ENCODE data around the gene SOX21.

SOX21 gene

DNA sequence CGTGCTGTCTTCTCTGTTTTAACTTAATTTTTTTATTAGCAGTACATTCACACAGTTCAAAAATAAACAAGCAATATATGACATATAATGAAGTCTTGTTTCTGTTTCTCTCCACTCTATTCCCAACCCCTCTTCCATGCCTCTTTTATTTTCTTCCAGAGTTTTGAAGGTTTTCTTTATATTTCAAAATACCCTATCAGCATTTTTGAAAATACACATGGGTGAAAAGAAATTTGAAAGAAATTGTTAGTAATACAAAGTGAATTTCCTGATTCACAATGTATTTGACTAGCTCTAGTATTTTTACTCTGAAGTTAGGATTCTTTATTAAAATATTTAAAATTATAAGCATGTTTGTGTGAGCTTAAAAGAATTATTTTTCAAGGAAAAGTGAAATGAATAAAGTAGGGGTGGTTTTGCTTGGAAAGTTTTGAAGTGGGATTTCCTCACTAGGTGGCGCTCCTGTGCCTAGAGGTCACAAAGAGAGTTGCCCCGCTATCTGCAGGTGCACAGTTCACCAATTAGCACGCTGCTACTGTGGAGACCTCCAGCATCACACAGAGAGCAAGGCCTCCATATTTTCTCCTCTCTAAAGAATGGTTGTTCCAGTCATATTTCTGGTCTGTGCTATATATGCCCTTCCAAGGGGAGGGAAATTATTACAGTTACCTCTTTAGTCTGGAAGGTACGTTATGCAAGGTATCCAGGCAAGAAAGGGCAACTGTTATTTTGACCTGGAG, 37.6 kb downstream of the SOX21 start:
- peak; percentile 54 for DNase-seq

DNA sequence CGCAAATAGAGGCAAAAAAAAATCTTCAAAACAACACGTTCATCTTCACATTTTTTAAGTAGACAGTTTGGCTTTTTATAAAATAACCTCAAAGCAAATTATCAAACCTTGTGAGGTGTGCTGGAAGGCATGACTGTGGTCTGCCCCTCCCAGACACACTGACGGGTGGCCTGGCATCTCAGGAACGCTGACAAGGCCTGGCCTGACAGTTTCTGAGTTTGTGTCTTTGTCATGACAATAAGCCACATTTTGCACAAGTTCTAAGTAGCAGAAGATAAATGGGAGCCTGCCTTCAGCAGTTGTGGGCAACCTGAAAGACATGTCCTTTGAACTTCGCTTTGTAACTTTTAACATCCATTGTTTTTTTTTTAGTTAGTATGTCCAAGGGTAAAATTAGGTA, 38.5 kb downstream of the SOX21 start:
- DNase-seq: no peak

DNA sequence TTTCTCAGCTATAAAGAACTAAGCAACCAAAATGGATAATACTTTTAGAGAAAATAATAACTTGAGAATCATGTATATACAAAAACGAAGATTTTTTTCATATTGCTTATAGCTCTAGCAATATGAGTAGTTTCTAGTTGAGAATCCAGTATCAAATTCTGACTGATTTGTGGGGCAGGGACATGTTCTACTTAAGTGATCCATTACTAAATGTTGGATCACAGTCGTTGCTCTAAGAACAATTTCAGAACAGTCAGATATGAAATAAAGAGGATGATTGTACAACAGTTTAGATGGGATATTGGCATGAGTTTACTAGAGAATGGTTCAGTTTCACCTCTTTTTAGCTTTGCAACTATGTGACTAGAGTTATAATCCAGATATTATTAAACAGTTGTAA, 39.9 kb downstream of the SOX21 start:
- DNase-seq: no peak

DNA sequence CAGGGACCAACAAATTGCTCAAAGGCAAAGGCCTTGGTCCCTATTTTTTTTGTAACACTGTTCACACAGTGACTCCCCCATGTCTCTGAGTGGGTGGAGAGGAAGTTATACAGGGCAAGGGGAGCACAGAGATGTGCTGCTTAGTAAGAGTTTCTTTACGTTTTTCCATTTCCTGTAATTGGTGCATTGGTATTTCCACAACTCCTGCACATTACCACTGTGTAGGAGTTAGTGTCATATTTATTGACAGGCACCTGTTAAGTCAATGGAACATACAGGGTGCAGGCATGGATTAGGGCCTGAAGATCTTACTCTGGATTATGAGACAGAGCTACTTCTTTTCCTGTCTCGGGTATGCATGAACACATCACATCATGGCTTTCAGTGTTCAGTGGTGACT, 45.2 kb downstream of the SOX21 start:
- DNase-seq: no peak

DNA sequence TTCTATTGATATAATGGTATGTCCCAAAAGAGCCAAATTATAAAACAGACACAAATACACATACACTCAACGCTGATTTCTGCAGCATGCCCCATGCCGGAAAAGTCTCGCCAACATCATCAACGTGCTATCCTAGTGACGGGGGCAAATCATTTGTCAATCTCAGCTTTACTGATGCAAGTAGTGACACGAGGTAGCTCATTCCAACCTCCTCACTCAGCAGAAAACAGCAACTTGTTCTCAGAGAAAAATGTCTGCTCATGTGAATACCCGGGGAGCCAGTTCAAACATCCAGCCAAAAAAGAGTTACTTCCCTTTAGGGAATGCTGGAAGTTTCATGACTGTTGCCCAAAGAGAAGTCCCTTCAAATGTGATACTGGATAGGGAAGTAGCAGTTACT, 46.3 kb downstream of the SOX21 start:
- DNase-seq: no peak

DNA sequence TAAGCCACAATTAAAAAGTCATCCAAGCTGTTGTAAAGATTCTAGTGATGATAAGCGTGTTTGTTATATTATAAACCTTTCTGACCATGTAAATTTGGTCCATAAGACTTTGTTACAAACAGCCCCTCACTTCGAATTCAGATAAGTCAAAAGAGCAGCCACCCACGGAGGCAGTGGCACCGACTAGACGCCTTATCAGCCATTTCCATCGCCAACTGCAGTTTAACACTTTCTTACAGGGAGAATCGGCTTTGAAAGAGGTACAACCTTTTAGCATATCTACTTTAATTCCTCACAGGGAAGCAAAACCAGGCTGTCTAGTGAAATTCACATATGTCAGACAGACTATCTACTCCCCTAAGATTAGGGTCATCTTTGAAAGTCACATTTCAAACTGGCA, 47.5 kb downstream of the SOX21 start:
- no peak for DNase-seq

DNA sequence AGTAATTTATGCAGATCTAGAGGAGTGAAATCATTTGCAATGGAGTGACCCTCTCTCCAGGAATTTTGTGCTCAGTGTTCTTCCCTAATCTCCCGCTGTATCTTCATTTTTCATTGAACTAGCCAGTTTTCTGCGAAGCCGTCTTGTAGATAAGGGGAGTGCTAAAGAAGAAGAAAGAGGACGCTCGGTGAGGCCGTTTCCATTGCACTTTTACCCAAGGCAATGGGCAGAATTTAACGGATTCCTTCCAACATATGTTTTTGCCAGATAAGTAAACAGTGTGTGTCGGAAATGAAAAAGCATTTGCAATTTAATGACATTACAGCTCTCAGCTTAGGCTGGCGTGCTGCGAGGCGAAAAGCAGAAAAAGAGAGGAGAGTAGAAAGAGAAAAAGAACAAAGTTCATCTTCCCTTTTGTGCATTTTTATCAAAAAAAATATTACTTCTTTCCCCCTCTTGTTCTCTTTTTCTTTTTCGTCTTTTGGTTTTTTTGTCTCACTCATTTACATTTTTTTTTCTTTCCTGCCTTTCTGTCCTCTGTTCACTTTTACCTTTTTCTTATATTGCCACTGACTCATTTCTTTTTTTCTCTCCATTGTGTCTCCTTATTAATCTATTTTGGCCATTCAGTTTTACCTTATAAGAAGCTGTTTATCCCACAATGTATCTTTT, 49.9 kb downstream of the SOX21 start:
- no peak for DNase-seq

DNA sequence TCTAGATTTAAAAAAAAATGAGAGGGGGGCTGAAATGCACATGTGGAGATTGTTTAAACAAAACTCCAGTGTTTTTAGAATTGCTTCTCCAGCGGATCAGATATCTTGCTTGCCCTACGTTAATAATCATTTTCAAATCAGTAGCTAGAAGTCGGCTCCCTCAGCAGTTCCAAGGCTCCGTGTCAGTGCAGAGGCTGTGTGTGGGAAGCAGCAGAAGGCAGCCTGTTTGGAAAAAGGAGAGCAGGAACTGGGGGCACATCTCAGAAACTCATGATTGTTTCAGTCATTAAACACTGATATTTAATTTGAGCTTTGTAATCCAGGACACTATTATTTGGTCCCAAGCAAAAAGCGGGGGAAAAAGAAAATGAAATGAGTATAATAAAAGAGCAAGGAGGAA, 50.9 kb downstream of the SOX21 start:
- no peak for DNase-seq

DNA sequence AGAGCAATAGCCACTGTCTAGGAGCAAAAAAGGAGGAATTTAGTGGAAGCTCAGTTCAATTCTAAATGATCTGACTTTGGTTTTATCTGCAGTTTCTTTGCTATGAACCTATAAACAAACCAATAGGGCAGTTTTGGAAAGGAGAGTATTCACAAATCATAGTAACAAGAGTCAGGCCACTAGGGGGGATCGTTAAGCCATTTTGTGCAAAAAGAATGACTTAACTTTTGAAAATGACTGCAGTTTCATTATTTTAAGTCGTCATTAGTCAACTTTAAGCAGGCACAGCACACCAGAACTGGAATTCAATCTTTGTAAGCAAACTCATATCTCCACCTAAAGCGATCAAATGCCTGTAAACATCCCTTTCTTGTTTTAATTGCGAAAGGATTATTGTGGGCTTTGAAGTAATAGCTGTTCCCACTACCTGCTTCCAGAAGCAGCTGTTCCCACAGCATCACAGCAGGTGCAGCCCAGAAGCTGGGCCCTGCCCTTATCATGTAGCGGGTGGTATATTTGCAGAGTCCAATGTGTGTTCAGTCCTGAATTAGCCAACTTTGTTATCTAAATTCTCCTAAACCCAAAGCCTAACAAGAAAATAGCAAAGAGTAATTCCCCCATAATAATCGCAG, 51.5 kb downstream of the SOX21 start:
- no peak for DNase-seq
